CD4-positive, alpha-beta T cell treated with Interleukin-6 at 100 ng/mL for 8 hours (primary cell): Measurements from ENCODE around the gene ITPK1.

Source experiments
- DNase-seq: peaks from one replicate; pipeline ENCODE4 v3.0.0-alpha.2; 2020; ENCODE audit warnings: mixed read lengths, low spot score

Gene ITPK1

DNA sequence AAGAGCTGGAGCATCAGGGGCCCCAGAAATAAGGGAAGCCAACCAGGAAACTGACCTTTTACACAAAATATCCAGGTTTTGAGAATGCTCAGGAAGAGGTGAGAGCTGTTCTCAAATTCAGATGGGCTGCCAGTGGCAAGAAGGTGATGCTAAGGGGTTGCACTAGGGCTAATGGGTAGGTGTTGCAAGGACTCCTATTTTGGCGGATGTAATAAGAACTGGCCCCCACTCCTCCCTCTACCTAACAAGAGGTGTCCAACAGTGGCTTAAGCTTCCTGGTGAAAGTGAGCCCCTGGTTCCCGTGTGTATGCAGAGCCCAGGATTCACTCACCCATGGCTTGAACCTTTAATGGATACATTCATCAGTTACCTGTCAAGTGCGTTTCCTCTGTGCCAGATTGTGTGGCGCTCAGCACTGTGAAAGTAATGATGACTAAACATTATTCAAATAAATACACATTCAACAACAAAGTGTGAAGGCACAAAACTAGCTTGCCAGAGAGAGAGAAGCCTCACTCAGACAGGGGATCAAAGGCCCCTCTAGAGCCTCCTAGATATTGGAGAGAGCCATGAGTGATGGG, 193.5 kb downstream of the ITPK1 start:
- DNase-seq: no peak

DNA sequence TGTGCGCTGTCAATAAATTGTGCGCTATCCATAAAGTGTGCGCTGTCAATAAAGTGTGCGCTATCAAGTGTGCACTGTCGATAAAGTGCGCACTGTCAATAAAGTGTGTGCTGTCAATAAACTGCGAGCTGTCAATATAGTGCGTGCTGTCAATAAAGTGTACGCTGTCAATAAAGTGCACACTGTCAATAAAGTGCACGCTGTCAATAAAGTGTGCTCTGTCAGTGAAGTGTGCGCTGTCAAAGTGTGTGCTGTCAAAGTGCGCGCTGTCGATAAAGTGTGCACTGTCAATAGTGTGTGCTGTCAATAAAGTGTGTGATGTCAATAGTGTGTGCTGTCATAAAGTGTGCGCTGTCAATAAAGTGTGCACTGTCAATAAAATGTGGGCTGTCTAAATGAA, 195.7 kb downstream of the ITPK1 start:
- no peak for DNase-seq

- no peak for DNase-seq
Measured at GRCh38 chr14:92917956-92918355, 197.8 kb downstream of the ITPK1 start.

DNA sequence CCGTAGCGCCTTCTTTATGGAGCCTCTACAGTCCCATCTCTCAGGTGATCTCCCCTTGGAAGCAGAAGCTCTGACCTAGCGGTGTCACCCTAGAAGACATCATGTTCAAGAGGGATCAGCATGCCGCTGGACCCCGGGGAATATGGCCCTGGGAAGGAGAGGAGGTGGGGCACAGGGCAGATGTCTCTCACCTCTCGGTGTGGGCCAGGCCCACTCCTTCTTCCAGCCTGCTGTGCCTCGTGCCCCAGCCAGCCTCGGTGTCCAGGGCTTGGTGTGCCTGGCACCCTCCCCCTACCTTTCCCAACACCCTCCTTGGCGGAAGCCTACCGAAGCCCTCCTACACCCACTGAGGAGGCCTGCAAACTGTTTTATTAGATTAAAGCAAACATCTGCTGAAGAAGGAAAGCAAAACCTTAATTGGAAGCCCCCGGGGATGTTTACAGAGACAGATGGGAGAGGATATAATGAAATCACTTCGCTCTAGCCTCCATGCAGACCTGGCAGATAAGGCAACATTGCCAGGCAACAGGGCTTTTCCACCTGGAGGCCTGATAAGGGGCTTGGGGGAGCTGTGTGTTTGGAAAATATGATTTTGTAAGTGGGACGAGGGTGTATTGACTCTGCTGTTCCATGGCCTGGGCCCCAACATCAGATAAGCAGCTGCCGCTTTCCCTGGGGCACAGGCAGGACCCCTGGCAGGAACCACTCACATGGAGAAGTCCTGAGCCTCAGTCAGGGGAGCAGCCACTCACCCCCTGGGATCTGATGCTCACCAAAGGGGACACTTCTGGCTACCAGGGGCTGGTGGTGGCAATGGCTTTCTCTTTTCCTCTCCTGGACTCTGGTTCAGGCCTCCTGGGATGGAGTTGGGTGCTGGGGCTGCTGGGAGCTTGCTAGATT, 198.4 kb downstream of the ITPK1 start:
- no peak for DNase-seq

DNA sequence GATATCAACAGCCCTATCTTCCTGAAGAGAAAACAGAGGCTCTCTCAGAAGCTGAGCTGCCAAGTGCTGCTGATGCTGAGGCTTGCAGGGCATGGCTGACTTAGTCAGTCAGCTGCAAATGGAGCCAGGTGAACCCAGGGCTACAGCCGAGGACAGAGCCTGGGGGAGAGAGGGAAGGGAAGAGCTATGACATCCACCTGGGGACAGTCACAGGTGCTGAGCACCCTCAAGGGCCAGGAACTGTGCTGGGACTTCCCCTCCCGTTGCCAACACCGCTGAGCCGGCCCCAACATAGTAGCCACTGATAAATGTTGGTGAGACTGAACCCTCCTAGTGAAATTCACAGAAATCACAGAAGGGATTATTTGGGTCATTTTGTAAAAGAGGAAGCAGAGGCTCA, 199.5 kb downstream of the ITPK1 start:
- DNase-seq: no peak

DNA sequence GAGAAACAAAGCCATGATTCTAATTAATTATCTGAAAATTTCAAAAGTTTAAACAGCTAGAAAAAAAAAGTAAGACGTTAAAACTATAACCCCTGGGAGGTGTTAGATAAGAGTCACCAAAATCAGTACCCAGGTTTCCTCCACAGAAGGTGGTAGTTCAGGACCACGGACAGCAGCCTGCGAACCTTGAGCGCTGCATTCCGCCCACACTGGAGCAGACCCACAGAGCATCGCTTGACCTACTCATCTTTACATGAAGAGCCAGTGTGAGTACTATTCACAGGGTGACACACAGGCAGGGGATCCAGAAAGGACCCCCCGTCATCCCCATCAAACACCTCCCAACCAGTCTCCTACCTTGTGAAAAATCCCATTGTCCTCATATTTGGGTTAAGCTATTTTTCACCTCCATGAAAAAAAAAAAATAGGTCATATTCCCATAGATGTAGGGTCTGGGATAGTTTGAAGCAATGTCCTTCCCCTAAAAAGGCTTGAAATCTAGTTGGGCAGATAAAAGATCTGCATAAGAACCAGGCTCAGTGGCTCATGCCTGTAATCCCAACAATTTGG, 201.6 kb downstream of the ITPK1 start:
- DNase-seq: no peak

DNA sequence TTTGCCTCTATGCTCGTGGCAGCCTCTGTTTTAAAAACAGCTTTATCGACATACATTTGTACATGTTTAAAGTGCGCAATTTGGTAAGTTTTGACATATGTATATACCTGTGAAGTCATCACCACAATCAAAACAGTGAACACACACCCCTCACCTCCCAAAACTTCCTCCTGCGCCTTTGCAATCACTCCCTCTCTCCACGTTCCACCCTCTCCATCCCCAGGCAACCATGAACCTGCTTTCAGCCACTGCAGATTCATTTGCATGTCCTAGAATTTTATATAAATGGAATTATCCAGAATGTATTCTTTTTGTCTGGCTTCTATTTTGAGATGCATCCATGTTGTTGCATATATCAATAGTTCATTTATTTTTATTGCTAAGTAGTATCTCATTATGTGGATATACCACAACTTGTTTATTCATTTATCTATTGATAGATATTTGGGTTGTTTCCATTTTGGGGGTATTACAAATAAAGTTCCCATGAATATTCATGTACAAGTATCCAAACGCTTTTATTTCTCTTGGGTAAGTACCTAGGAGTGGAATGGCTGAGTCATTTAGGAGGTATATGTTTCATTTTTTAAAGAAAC, 208.3 kb downstream of the ITPK1 start:
- no peak for DNase-seq

GRCh38 chr14:92906823-92907222, 208.9 kb downstream of the ITPK1 start:
- no peak for DNase-seq

- DNase-seq: no peak
Measured at GRCh38 chr14:92906420-92906819, 209.3 kb downstream of the ITPK1 start.

GRCh38 chr14:92905667-92906066, 210.1 kb downstream of the ITPK1 start:
- DNase-seq: no peak

DNA sequence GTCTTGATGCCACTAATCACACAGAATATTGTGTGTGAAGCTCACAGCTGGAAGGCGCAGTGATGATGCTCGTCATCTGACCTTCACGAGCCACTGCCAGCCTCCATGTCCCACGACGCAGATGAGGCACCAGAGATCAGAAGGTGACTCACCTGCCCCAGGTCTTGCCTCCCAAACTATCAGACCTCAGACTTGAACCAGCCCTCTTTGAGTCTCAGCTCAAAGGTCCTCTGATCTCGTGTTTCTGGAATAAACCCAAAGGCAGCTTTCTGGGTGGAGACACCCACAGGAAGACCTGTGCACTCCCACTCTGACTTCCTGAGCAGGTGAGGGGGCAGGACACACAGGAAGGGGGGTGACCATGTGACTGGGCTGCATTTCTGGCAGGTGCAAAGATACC, 212.4 kb downstream of the ITPK1 start:
- DNase-seq: peak; percentile 11

DNA sequence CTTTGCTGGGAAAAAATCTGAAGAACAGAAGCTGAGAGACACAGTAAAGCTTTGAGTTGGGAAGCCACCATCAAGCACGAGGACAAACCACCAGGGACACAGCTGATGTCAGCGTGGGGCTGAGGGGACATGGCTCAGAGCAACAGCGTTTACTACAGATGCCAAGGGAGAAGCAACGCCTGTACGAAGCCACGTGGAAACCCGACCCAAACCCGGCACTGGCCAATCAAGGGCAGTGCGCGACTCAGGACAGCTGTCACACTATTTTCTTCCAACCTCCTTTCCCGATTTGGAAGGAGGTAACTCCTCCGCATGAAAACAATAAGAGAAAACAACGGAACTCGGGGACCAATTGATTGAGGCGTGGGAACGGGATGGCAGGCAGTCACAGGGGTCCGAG, 213.0 kb downstream of the ITPK1 start:
- DNase-seq: no peak

DNA sequence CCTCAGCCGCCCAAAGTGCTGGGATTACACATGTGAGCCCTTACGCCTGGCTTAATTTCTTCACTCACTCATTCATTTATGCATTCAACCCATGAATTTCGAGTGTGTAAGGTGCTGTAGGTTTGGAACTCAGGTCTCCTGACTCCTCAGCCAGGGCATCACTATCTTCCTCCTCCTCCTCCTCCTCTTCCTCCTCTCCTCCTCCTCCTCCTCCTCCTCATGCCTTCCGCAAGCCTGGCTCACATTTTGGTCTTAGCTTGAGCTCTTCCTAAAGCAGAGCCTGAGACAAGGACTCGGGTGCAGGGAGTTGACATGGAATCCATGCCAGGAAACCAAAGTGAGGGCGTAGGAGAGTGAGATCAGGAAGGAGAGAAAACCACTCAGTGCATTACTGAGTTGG, 213.5 kb downstream of the ITPK1 start:
- no peak for DNase-seq

DNA sequence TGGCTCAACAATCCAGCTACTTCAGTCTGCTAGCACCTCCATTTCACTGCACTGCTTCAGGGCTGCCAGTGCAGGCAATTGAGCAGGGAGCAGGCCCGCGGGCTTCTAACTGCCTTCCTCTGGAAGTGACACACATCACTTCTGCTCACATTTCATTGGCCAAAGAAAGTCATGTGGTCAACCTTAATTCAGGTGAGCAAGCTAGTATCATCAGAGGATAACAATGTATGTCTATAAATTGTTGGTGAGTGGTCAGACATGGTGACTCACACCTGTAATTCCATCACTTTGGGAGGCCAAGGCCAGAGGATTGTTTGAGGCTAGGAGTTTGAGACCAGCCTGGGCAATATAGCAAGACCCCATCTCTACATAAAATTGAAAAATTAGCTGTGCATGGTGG, 215.1 kb downstream of the ITPK1 start:
- DNase-seq: no peak

GRCh38 chr14:92898566-92899131, 217.1 kb downstream of the ITPK1 start:
- DNase-seq: no peak

DNA sequence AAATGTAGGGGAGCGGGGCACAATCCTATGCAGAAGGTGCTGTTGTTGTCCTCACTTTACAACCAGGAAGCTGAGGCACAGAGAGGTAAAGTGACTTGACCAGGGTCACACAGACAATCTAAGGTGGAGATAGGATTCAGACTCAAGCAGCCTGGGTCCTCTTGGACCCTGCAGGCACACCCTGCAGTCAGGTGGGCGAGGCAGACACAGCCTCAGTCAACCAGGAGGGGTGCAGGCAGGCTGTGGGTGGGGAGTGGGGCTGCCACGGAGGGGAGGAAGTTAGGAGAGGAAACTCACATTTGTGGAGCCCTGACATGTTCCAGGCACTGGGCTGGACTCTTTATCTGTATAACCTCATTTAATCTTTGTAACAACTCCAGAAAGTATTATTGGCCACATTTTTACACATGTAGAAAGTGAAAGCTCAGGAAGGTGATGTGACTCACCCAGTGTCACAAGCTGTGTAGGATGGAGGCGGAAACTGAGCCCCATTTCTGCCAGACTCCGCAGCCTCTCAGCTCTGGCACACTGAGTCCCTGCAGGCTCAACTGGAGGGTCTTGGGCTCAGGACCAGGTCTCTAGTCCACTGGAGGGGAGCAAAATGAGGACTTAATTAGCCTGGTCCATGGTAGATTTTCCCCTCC, 217.7 kb downstream of the ITPK1 start:
- no peak for DNase-seq

- no peak for DNase-seq
Measured at GRCh38 chr14:92895352-92895878, 220.3 kb downstream of the ITPK1 start.

GRCh38 chr14:92892589-92892988, 223.1 kb downstream of the ITPK1 start:
- no peak for DNase-seq

DNA sequence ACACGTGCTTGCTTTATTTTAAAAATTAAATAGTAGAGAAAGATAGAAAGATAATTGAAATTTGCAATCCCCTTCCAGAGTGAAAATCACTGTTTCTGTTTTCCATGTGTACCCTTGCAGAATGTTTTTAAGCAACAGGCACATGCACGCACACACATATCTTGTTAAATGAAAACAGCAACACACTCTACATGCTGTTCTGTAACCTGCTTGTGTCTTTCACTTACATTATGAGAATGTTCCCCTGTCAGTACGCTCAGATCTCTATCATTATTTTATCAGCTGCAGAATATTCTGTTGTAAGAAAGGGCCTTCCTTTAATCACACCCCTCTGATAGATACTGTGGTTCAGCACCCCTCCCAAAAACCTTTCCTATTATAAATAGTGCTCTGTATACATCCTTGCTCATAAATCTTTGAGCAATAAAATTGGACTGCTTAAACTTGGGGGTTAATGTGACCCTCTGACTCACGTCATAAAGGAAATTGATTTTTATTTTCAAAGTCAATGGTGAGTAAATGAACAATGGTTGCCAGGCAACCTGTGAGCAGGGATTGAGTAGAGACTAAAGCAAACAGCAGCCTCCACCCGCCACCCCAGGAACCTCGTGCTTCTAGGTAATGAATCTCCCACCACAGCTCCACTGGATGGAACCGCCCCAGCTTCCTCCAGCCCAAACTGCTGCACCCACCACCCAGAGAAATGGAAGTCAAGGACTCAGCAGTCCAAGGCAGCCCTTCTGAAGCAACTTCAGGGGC, 224.7 kb downstream of the ITPK1 start:
- no peak for DNase-seq

DNA sequence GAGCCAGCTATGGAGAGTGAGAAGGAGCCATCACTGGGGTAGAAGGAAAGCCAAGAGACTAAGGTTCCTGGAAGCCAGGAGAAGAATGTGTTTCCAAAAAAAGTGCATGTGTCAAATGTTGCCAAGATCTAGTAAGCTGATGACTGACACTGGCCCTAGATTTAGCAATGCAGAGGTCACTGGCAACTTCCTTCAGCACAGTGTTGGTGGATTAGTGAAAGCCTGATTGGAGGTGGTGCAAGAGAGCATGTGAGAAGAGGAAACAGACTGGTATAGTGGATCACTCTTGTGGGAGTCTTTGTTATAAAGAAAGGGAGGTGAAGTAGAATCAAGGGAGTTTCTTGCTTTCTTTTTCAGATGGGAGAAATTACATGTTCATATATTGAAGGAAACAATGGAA, 226.8 kb downstream of the ITPK1 start:
- DNase-seq: no peak

GRCh38 chr14:92887157-92887556, 228.6 kb downstream of the ITPK1 start:
- no peak for DNase-seq
